Lung microvascular endothelial cell (primary cell): Measurements from ENCODE around the gene HOXC10. TPM values are rescaled to one million over a fixed set of nuclear protein-coding genes. Genes with fewer than 3 reads are reported as not detected.

Source experiments
- total RNA-seq: library from RNA; depleted of rRNA; stranded (reverse); fragments of >200 nt; gene quantifications from 2 replicates; pipeline ENCODE4 v1.2.1, GENCODE V29; 2014

Gene HOXC10
- total RNA-seq, 1 donor from 2014 or later = not detected

Other genes with a start within 250 kb of the HOXC10 start
- gene CISTR, start 233.2 kb upstream of the HOXC10 start, total RNA-seq = not detected in 2 replicates
- not detected in 2 replicates for gene HOXC13, start 46.3 kb upstream of the HOXC10 start, total RNA-seq
- not detected in 2 replicates for gene HOXC12, start 30.2 kb upstream of the HOXC10 start, total RNA-seq
- gene HOXC11, start 12.0 kb upstream of the HOXC10 start, total RNA-seq = not detected in 2 replicates
- not detected in 2 replicates for gene HOTAIR, start 10.2 kb upstream of the HOXC10 start, total RNA-seq
- gene HOXC9, start 15.0 kb downstream of the HOXC10 start, total RNA-seq = 0.22 TPM in 1 of 2 replicates, not detected in the other
- gene HOXC8, start 23.8 kb downstream of the HOXC10 start, total RNA-seq = not detected in 2 replicates
- not detected in 2 replicates for gene HOXC6, start 43.3 kb downstream of the HOXC10 start, total RNA-seq
- gene HOXC5, start 47.9 kb downstream of the HOXC10 start, total RNA-seq = not detected in 2 replicates
- not detected in 2 replicates for gene HOXC4, start 68.7 kb downstream of the HOXC10 start, total RNA-seq
- 15.7 and 21.2 TPM in 2 replicates for gene SMUG1, start 203.8 kb downstream of the HOXC10 start, total RNA-seq